SHP77 treated with DMSO at 0.1 percent for 48 hours (cell line): Measurements from ENCODE around the gene TRAPPC10.

Source experiments
- DNase-seq: peaks from one replicate; lab custom pipeline; 2025; lab: John Stamatoyannopoulos, UW

Gene TRAPPC10

GRCh38 chr21:43983390-43983789, 28.7 kb upstream of the TRAPPC10 start:
- DNase-seq: no peak

GRCh38 chr21:43983860-43984420, 28.2 kb upstream of the TRAPPC10 start:
- DNase-seq: no peak

- DNase-seq: no peak
Observed at GRCh38 chr21:43984905-43985689, 27.0 kb upstream of the TRAPPC10 start.

GRCh38 chr21:43985690-43986251, 26.3 kb upstream of the TRAPPC10 start:
- no peak for DNase-seq

- peak; percentile 16 for DNase-seq
Observed at GRCh38 chr21:43986544-43987451, 25.3 kb upstream of the TRAPPC10 start.

GRCh38 chr21:43987509-43987908, 24.6 kb upstream of the TRAPPC10 start:
- DNase-seq: no peak

- DNase-seq: no peak
Observed at GRCh38 chr21:43988016-43988415, 24.1 kb upstream of the TRAPPC10 start.

- no peak for DNase-seq
Observed at GRCh38 chr21:43988506-43989230, 23.4 kb upstream of the TRAPPC10 start.

- no peak for DNase-seq
Observed at GRCh38 chr21:43989401-43989800, 22.7 kb upstream of the TRAPPC10 start.

GRCh38 chr21:43991447-43991991, 20.6 kb upstream of the TRAPPC10 start:
- no peak for DNase-seq

GRCh38 chr21:43992121-43992520, 20.0 kb upstream of the TRAPPC10 start:
- no peak for DNase-seq

- DNase-seq: no peak
Observed at GRCh38 chr21:43993420-43993934, 18.6 kb upstream of the TRAPPC10 start.

GRCh38 chr21:43994085-43994484, 18.0 kb upstream of the TRAPPC10 start:
- no peak for DNase-seq

- no peak for DNase-seq
Observed at GRCh38 chr21:43994646-43995045, 17.5 kb upstream of the TRAPPC10 start.

GRCh38 chr21:43995521-43996105, 16.5 kb upstream of the TRAPPC10 start:
- no peak for DNase-seq

GRCh38 chr21:43997766-43998742, 14.1 kb upstream of the TRAPPC10 start:
- DNase-seq: no peak

- DNase-seq: no peak
Observed at GRCh38 chr21:44000360-44000759, 11.7 kb upstream of the TRAPPC10 start.

GRCh38 chr21:44002511-44002910, 9.6 kb upstream of the TRAPPC10 start:
- no peak for DNase-seq

GRCh38 chr21:44003307-44003966, 8.7 kb upstream of the TRAPPC10 start:
- DNase-seq: no peak
